Measurements from ENCODE around the gene MGME1. TPM values are rescaled to one million over a fixed set of nuclear protein-coding genes. Genes with fewer than 3 reads are reported as not detected.

MGME1 gene
- total RNA-seq, 1 experiment from 2014 or later: 10.5 TPM

DNA sequence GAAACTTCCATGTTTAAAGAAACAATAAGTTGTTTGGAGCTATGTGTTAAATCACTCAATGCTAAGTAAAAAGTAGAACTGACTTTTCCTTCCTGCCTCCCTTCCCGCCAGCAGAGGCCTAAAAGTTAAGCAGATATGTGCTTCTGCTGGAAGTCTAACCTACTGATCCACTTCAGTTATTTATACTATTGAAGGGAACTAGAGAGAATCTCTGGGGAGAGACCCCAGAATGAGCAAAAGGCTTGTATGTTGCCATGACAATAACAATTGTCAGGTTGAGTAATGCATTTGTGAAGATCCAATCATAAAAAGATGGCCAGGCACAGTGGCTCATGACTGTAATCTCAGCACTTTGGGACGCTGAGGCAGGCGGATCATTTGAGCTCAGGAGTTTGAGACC is 24.7 kb downstream of the MGME1 start:
- no peak for TF ChIP-seq CTCF (IDR thresholded peaks at IDR 0.05; ENCODE audit: unreplicated experiment)
- DNase-seq: no peak
- H3K4me1 Mint-ChIP-seq (ENCODE audit: low read depth, unreplicated experiment): no peaks in the 10 kb centered on the region
- H3K9me3 Mint-ChIP-seq (ENCODE audit: low read depth, unreplicated experiment): no peaks in the 10 kb centered on the region
- intact Hi-C loops (cut with micrococcal nuclease; ENCODE audit: unreplicated experiment): loop anchor here (10.0 kb wide), 1 partner anchor 489 kb away; no protein-coding TSS in a partner anchor
- CTCF ChIA-PET: no interaction called here
- H3K27ac Mint-ChIP-seq (ENCODE audit: unreplicated experiment): no peak overlapping the region
- H3K27me3 Mint-ChIP-seq (ENCODE audit: unreplicated experiment): no peaks in the 10 kb centered on the region
- no TSS peak for BruUV-seq (replicated peaks)
- H3K4me3 Mint-ChIP-seq (ENCODE audit: low read depth, unreplicated experiment): no peak overlapping the region
- no peaks in the 10 kb centered on the region for H3K36me3 Mint-ChIP-seq (ENCODE audit: insufficient read depth, unreplicated experiment)

GRCh38 chr20:17995967-17996819 is 27.4 kb downstream of the MGME1 start:
- CTCF ChIA-PET: no interaction called here
- no peak overlapping the region for H3K4me3 Mint-ChIP-seq (ENCODE audit: low read depth, unreplicated experiment)
- peak; percentile 6 for DNase-seq
- H3K4me1 Mint-ChIP-seq (ENCODE audit: low read depth, unreplicated experiment): no peaks in the 10 kb centered on the region
- H3K27ac Mint-ChIP-seq (ENCODE audit: unreplicated experiment): no peak overlapping the region
- intact Hi-C loops (cut with micrococcal nuclease; ENCODE audit: unreplicated experiment): loop anchor here (10.0 kb wide), 1 partner anchor 491 kb away; no protein-coding TSS in a partner anchor
- no peak for TF ChIP-seq CTCF (IDR thresholded peaks at IDR 0.05; ENCODE audit: unreplicated experiment)
- H3K27me3 Mint-ChIP-seq (ENCODE audit: unreplicated experiment): no peaks in the 10 kb centered on the region
- BruUV-seq (replicated peaks): no TSS peak
- H3K36me3 Mint-ChIP-seq (ENCODE audit: insufficient read depth, unreplicated experiment): no peaks in the 10 kb centered on the region
- H3K9me3 Mint-ChIP-seq (ENCODE audit: low read depth, unreplicated experiment): no peaks in the 10 kb centered on the region

DNA sequence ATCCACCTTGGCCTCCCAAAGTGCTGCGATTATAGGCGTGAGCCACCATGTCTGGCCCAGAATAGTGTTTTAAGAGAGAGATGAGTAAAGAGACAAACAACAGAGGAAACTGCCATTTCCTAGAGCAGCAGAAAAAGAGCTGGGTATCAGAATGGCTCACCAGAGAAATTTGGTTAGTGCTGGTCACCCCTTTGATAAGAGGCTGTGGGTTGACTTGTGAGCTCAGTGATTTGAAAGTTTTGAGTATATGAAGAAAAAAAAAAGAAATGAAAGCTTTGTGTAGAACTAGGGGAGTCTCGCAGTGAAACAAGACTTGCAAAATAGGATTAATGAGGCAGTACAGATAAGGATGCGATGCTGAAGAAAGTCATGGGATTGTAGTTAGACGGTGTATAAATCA is 29.6 kb downstream of the MGME1 start:
- DNase-seq: no peak
- H3K27me3 Mint-ChIP-seq (ENCODE audit: unreplicated experiment): no peaks in the 10 kb centered on the region
- H3K9me3 Mint-ChIP-seq (ENCODE audit: low read depth, unreplicated experiment): no peaks in the 10 kb centered on the region
- intact Hi-C loops (cut with micrococcal nuclease; ENCODE audit: unreplicated experiment): loop anchor here (10.0 kb wide), 1 partner anchor 494 kb away; no protein-coding TSS in a partner anchor
- H3K4me3 Mint-ChIP-seq (ENCODE audit: low read depth, unreplicated experiment): no peak overlapping the region
- H3K36me3 Mint-ChIP-seq (ENCODE audit: insufficient read depth, unreplicated experiment): no peaks in the 10 kb centered on the region
- CTCF ChIA-PET: interaction anchor here (0.6 kb wide), 1 partner anchor 142 kb away, joined by 3 read pairs; no protein-coding TSS in a partner anchor
- no TSS peak for BruUV-seq (replicated peaks)
- no peak overlapping the region for H3K27ac Mint-ChIP-seq (ENCODE audit: unreplicated experiment)
- H3K4me1 Mint-ChIP-seq (ENCODE audit: low read depth, unreplicated experiment): no peaks in the 10 kb centered on the region
- TF ChIP-seq CTCF (IDR thresholded peaks at IDR 0.05; ENCODE audit: unreplicated experiment): no peak

DNA sequence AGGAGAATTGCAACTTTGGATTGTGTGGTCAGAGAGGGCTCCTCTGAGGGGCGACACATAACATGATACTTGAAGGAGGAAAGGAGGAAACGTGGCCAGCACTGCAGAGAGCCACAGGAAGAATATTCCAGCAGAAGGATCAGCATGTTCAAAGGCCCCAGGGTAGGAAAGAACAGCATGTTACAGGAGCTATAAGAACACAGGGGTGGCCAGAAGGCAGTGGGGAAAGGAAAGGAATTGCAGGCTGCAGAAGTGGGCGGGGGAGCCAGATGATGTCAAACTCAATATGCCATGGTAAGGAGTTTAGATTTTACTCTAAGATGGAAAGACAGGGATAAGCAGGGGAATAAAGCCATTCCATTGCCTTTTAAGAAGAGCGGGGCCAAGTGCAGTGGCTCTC is 30.7 kb downstream of the MGME1 start:
- no TSS peak for BruUV-seq (replicated peaks)
- Mint-ChIP-seq H3K27ac (ENCODE audit: unreplicated experiment) (no peak overlapping the region), H3K36me3 (ENCODE audit: insufficient read depth, unreplicated experiment) (no peaks in the 10 kb centered on the region), H3K27me3 (ENCODE audit: unreplicated experiment) (no peaks in the 10 kb centered on the region), H3K4me3 (ENCODE audit: low read depth, unreplicated experiment) (no peak overlapping the region), H3K9me3 (ENCODE audit: low read depth, unreplicated experiment) (no peaks in the 10 kb centered on the region), H3K4me1 (ENCODE audit: low read depth, unreplicated experiment) (no peaks in the 10 kb centered on the region)
- no peak for TF ChIP-seq CTCF (IDR thresholded peaks at IDR 0.05; ENCODE audit: unreplicated experiment)
- DNase-seq: no peak
- CTCF ChIA-PET: no interaction called here
- intact Hi-C loops (cut with micrococcal nuclease; ENCODE audit: unreplicated experiment): loop anchor here (10.0 kb wide), 1 partner anchor 495 kb away; no protein-coding TSS in a partner anchor
